ENCODE data around the gene NUP133. TPM values are rescaled to one million over a fixed set of nuclear protein-coding genes. Genes with fewer than 3 reads are reported as not detected.

Gene NUP133
- total and polyA plus RNA-seq, 10 of the 15 experiments (the other 5 are each of a cell fraction or from before 2014, with no cell fraction given): 10.9 to 45.4 (median 29.2) TPM

DNA sequence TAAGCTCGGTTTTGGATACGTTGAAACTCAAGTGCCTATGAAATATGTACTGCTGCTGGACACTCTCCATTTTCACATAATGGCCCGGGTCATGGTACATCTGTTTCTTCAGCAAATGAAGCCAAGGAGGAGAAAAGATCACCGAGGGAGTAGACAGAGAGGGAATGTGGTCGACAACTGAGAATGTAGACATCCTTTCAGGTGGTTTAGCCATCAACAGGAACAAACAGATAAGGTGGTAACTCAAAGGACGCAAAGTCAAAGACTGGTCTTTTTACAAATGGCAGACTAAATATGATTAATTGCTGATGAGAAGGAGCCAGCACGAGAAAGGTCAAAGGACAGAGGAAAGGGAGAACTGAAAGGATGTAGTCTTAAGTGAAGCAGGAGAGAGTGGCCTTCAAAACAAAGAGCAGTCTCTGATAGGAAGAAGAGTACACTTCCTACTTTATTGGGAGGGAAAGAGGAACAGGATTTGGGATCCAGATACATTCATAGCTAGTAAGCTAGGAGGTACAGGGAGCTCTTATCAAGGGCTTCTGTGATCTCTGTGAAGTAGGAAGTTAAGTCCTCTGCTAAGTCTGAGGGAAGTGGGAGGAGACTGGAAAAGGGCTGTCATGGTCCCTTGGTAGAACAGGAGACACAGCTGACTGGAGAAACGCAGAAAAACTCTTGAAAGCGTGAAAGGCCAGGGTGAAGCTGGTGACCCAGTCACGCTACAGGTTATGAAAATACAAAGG lies 28.3 kb downstream of the NUP133 start (continued):
- TF ChIP-seq BHLHE40 (IDR thresholded peaks at IDR 0.05; ENCODE audit: borderline replicate concordance in 1 of 2, low read depth in 2 of 2, low read length in 1 of 2): peak in 1 of 2 experiments; percentile 14; a peak in 1 of 4 replicates
- no peak for TF ChIP-seq CHD4 (IDR thresholded peaks at IDR 0.05)
- TF ChIP-seq TARDBP (IDR thresholded peaks at IDR 0.05; ENCODE audit: borderline replicate concordance): no peak
- TF ChIP-seq, protein P1, sequence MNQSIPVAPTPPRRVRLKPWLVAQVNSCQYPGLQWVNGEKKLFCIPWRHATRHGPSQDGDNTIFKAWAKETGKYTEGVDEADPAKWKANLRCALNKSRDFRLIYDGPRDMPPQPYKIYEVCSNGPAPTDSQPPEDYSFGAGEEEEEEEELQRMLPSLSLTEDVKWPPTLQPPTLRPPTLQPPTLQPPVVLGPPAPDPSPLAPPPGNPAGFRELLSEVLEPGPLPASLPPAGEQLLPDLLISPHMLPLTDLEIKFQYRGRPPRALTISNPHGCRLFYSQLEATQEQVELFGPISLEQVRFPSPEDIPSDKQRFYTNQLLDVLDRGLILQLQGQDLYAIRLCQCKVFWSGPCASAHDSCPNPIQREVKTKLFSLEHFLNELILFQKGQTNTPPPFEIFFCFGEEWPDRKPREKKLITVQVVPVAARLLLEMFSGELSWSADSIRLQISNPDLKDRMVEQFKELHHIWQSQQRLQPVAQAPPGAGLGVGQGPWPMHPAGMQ (IDR thresholded peaks at IDR 0.05; ENCODE audit: borderline replicate concordance): no peak
- no peak for TF ChIP-seq NFXL1 (IDR thresholded peaks at IDR 0.05; ENCODE audit: borderline replicate concordance)
- no peak for TF ChIP-seq GATAD2B (conservative IDR thresholded peaks at IDR 0.05; ENCODE audit: low read depth)
- TF ChIP-seq RELA (IDR thresholded peaks at IDR 0.05; ENCODE audit: borderline replicate concordance, partially characterized antibody): no peak
- TF ChIP-seq ASH2L (IDR thresholded peaks at IDR 0.05; ENCODE audit: borderline replicate concordance, low read depth): no peak
- TF ChIP-seq TBL1XR1 (IDR thresholded peaks at IDR 0.05; ENCODE audit: low read depth, low read length): no peak
- TF ChIP-seq, protein P2, sequence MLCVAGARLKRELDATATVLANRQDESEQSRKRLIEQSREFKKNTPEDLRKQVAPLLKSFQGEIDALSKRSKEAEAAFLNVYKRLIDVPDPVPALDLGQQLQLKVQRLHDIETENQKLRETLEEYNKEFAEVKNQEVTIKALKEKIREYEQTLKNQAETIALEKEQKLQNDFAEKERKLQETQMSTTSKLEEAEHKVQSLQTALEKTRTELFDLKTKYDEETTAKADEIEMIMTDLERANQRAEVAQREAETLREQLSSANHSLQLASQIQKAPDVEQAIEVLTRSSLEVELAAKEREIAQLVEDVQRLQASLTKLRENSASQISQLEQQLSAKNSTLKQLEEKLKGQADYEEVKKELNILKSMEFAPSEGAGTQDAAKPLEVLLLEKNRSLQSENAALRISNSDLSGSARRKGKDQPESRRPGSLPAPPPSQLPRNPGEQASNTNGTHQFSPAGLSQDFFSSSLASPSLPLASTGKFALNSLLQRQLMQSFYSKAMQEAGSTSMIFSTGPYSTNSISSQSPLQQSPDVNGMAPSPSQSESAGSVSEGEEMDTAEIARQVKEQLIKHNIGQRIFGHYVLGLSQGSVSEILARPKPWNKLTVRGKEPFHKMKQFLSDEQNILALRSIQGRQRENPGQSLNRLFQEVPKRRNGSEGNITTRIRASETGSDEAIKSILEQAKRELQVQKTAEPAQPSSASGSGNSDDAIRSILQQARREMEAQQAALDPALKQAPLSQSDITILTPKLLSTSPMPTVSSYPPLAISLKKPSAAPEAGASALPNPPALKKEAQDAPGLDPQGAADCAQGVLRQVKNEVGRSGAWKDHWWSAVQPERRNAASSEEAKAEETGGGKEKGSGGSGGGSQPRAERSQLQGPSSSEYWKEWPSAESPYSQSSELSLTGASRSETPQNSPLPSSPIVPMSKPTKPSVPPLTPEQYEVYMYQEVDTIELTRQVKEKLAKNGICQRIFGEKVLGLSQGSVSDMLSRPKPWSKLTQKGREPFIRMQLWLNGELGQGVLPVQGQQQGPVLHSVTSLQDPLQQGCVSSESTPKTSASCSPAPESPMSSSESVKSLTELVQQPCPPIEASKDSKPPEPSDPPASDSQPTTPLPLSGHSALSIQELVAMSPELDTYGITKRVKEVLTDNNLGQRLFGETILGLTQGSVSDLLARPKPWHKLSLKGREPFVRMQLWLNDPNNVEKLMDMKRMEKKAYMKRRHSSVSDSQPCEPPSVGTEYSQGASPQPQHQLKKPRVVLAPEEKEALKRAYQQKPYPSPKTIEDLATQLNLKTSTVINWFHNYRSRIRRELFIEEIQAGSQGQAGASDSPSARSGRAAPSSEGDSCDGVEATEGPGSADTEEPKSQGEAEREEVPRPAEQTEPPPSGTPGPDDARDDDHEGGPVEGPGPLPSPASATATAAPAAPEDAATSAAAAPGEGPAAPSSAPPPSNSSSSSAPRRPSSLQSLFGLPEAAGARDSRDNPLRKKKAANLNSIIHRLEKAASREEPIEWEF (IDR thresholded peaks at IDR 0.05; ENCODE audit: insufficient replicate concordance, low read depth, low read length): no peak
- no peak for TF ChIP-seq CREB1 (IDR thresholded peaks at IDR 0.05; ENCODE audit: low read depth)
- no peak for TF ChIP-seq FOS (IDR thresholded peaks at IDR 0.05; ENCODE audit: borderline replicate concordance, extremely low read depth, insufficient read length)
- TF ChIP-seq HDGF (IDR thresholded peaks at IDR 0.05): peak; percentile 51
- TF ChIP-seq, protein P3, sequence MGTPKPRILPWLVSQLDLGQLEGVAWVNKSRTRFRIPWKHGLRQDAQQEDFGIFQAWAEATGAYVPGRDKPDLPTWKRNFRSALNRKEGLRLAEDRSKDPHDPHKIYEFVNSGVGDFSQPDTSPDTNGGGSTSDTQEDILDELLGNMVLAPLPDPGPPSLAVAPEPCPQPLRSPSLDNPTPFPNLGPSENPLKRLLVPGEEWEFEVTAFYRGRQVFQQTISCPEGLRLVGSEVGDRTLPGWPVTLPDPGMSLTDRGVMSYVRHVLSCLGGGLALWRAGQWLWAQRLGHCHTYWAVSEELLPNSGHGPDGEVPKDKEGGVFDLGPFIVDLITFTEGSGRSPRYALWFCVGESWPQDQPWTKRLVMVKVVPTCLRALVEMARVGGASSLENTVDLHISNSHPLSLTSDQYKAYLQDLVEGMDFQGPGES (IDR thresholded peaks at IDR 0.05): no peak
- TF ChIP-seq, protein P4, sequence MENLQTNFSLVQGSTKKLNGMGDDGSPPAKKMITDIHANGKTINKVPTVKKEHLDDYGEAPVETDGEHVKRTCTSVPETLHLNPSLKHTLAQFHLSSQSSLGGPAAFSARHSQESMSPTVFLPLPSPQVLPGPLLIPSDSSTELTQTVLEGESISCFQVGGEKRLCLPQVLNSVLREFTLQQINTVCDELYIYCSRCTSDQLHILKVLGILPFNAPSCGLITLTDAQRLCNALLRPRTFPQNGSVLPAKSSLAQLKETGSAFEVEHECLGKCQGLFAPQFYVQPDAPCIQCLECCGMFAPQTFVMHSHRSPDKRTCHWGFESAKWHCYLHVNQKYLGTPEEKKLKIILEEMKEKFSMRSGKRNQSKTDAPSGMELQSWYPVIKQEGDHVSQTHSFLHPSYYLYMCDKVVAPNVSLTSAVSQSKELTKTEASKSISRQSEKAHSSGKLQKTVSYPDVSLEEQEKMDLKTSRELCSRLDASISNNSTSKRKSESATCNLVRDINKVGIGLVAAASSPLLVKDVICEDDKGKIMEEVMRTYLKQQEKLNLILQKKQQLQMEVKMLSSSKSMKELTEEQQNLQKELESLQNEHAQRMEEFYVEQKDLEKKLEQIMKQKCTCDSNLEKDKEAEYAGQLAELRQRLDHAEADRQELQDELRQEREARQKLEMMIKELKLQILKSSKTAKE (IDR thresholded peaks at IDR 0.05; ENCODE audit: low read depth, poor library complexity, severe bottlenecking): no peak
- no peak for TF ChIP-seq SUZ12 (IDR thresholded peaks at IDR 0.05; ENCODE audit: unreplicated experiment)
- TF ChIP-seq CBX3 (IDR thresholded peaks at IDR 0.05; ENCODE audit: borderline replicate concordance, low read depth): no peak
- no peak for TF ChIP-seq NRF1 (conservative IDR thresholded peaks at IDR 0.05; ENCODE audit: low read depth, low read length)
- no peak for TF ChIP-seq PAX8 (IDR thresholded peaks at IDR 0.05)
- TF ChIP-seq RAD51 (IDR thresholded peaks at IDR 0.05): no peak
